Esophagus muscularis mucosa (tissue), 4 donors: Measurements from ENCODE around the gene CCDC80.

Experiments used
- EP300 ChIP-seq: sonication (generic); formaldehyde crosslinking; IDR thresholded peaks from one replicate; pipeline ENCODE4 v1.6.1; 2017; ENCODE audit warnings: antibody characterized with exemption
- POLR2A ChIP-seq: fragments of 450-650 bp; IDR thresholded peaks from one replicate; pipeline ENCODE4 v1.6.1; 2017; ENCODE audit warnings: antibody characterized with exemption, moderate library complexity, mild to moderate bottlenecking, low read depth
- POLR2AphosphoS5 ChIP-seq, 2 donors: sonication (generic); formaldehyde crosslinking; IDR thresholded peaks; one replicate each; pipeline ENCODE4 v1.6.1; 2017; ENCODE audit warnings: antibody characterized with exemption in 2 of 2
- TF ChIP-seq, protein P1 (sequence below), 3 experiments: fragments of 200-600 bp in 2 of 3; fragments of 450-650 bp in 1 of 3; sonication (generic) in 2 of 3; IDR thresholded peaks; one replicate each; pipeline ENCODE4 v1.5.1; 2017 to 2019; ENCODE audit warnings: antibody characterized with exemption in 3 of 3, mild to moderate bottlenecking in 2 of 3, moderate library complexity in 1 of 3

DNA sequence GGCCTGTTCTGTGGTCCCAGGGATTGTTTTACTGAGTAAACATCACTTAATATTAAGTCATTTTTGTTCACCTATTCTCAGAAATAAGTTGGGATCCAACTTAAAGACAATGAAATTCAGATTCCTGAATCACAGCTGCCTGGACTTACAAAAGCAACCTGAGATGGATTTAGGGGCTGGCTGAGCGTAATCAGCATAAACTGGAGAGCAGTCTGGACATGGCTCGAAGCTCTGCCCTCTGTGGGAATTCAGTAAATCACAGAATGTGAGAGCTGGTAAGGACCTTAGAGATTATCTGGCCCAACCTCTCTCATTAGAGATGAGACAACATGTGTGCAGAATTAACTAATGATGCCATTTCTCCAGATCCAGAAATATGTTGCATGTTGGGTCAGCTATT, 23.7 kb downstream of the CCDC80 start:
- no peak for TF ChIP-seq EP300
- TF ChIP-seq POLR2AphosphoS5 (IDR thresholded peaks at IDR 0.05), result no peak
- TF ChIP-seq, protein P1, sequence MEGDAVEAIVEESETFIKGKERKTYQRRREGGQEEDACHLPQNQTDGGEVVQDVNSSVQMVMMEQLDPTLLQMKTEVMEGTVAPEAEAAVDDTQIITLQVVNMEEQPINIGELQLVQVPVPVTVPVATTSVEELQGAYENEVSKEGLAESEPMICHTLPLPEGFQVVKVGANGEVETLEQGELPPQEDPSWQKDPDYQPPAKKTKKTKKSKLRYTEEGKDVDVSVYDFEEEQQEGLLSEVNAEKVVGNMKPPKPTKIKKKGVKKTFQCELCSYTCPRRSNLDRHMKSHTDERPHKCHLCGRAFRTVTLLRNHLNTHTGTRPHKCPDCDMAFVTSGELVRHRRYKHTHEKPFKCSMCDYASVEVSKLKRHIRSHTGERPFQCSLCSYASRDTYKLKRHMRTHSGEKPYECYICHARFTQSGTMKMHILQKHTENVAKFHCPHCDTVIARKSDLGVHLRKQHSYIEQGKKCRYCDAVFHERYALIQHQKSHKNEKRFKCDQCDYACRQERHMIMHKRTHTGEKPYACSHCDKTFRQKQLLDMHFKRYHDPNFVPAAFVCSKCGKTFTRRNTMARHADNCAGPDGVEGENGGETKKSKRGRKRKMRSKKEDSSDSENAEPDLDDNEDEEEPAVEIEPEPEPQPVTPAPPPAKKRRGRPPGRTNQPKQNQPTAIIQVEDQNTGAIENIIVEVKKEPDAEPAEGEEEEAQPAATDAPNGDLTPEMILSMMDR (IDR thresholded peaks at IDR 0.05), result no peak
- no peak for TF ChIP-seq POLR2A
